Lower lobe of right lung (tissue), 2 donors: ENCODE data around the gene GALR2. TPM values are rescaled to one million over a fixed set of nuclear protein-coding genes. Genes with fewer than 3 reads are reported as not detected.

Source experiments
- ATAC-seq, 2 donors: fragments of 200-7000 bp; cut with Tn5 transposase; one replicate each; pipeline ENCODE4 v1.9.1; 2020 to 2022; ENCODE audit warnings: mild to moderate bottlenecking in 2 of 2, moderate library complexity in 2 of 2
- DNase-seq: peaks from one replicate; pipeline ENCODE4 v3.0.0-alpha.2; 2020
- H3K27ac ChIP-seq: fragments of 200-600 bp; one replicate; pipeline ENCODE4 v1.8.0; 2022
- H3K27me3 ChIP-seq: fragments of 200-600 bp; one replicate; pipeline ENCODE4 v1.8.0; 2022; ENCODE audit warnings: low read depth
- H3K36me3 ChIP-seq: fragments of 200-600 bp; one replicate; pipeline ENCODE4 v1.8.0; 2022; ENCODE audit warnings: mild to moderate bottlenecking
- H3K4me1 ChIP-seq: fragments of 200-600 bp; one replicate; pipeline ENCODE4 v1.8.0; 2022
- H3K4me3 ChIP-seq: fragments of 200-600 bp; one replicate; pipeline ENCODE4 v1.8.0; 2022; ENCODE audit warnings: mild to moderate bottlenecking
- H3K9me3 ChIP-seq: fragments of 200-600 bp; one replicate; pipeline ENCODE4 v1.8.0; 2022
- intact Hi-C: fragments of 100-400 bp; cut with DNase I; formaldehyde crosslinking; loops from one replicate; pipeline ENCODE4 v1.11.0; 2022
- total RNA-seq: library from RNA; stranded (reverse); fragmentation: NEBNext Ultra II Directional; extraction: Animal tissue kit (Norgen Biotek cat#: 25700); gene quantifications from one replicate; pipeline ENCODE4 v1.2.1, GENCODE V29; 2021
- TF ChIP-seq, protein P1 (sequence below): fragments of 200-600 bp; IDR thresholded peaks from one replicate; pipeline ENCODE4 v1.8.0; 2022; ENCODE audit warnings: antibody characterized with exemption, mild to moderate bottlenecking
- donor health status: DM: no; HTN: yes; CAD: no; lungs with severe emphysema.

The GALR2 gene
- total RNA-seq, 1 donor from 2014 or later = not detected

DNA sequence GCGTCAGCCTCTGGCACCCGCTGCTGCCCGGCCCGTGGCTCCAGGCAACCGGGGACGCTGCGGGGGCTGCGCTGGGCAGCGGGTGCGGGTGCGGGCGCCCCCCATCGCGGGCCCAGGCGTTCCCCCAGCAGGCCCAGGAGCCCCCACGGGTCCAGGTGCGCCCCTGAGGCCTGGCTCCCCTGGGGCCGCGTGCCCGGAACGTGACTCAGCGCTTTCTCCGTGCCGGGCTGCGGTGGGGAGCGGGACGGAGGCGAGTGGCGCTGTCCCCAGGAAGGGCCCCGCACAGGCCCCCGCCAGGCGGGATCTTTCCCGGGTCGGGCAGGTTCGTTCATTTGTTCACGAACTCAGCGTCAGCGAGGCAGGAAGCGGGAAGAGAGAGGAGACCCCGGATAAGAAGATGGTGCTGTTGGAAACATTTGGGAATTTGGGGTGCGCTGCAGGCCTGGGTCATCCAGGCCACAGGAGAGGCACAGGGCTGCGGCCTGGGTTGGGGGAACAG lies 47.4 kb downstream of the GALR2 start:
- ATAC-seq (peak; percentile 40 to 55), DNase-seq (no peak)
- intact Hi-C loops = loop anchor here (5.0 kb wide), 1 partner anchor 60 kb away; no protein-coding TSS in a partner anchor
- Histone ChIP-seq H3K4me3 (peak overlapping the region; percentile 48), H3K27ac (peak overlapping the region; percentile 3), H3K27me3 (no peaks in the 10 kb centered on the region), H3K9me3 (no peaks in the 10 kb centered on the region), H3K36me3 (no peaks in the 10 kb centered on the region), H3K4me1 (peaks cover 8% of the 10 kb centered on the region)
- TF ChIP-seq, protein P1, sequence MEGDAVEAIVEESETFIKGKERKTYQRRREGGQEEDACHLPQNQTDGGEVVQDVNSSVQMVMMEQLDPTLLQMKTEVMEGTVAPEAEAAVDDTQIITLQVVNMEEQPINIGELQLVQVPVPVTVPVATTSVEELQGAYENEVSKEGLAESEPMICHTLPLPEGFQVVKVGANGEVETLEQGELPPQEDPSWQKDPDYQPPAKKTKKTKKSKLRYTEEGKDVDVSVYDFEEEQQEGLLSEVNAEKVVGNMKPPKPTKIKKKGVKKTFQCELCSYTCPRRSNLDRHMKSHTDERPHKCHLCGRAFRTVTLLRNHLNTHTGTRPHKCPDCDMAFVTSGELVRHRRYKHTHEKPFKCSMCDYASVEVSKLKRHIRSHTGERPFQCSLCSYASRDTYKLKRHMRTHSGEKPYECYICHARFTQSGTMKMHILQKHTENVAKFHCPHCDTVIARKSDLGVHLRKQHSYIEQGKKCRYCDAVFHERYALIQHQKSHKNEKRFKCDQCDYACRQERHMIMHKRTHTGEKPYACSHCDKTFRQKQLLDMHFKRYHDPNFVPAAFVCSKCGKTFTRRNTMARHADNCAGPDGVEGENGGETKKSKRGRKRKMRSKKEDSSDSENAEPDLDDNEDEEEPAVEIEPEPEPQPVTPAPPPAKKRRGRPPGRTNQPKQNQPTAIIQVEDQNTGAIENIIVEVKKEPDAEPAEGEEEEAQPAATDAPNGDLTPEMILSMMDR = no peak

DNA sequence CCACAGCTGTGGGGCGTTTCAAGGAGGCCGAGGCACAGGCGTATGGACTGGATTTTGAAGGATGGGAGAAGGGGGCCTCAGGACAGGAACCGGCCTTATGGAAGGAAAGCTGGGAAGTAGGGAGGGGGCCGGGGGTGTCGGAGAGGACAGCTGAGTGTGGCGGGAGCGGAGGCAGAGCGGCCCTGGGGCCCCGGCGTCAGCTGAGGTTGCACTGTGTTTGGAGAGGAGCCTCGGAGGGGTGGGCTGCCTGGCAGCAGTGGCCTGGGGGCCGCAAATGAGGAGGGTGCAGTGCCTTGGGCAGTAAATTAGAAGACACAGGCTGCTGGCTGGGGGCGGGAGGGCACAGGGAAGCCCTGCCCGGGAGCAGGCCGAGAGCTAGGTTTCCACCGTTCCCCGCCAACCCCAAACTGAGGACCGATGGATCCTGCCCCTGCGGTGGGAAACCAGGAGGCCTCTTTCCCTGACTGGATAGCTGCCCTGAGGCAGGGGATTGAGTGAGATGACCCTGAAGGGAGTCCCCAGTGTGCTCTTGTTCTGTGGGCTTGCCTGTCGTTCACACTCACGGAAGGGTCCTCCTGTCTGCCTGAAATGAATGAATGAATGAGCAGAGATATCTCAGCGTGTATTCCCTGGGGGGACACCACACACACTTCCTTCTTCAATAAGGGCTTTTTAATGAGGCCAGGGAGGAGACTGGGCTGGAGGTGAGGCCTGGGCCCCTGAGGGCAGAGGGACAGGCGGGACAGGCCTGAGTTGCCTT lies 48.0 kb downstream of the GALR2 start:
- intact Hi-C loops = loop anchor here (5.0 kb wide), 1 partner anchor 60 kb away; no protein-coding TSS in a partner anchor
- no peaks in the 10 kb centered on the region for H3K9me3 ChIP-seq
- no peak overlapping the region for H3K27ac ChIP-seq
- no peaks in the 10 kb centered on the region for H3K27me3 ChIP-seq
- DNase-seq (peak; percentile 40), ATAC-seq (no peak)
- TF ChIP-seq, protein P1 = no peak
- H3K4me1 ChIP-seq = peaks cover 8% of the 10 kb centered on the region
- no peaks in the 10 kb centered on the region for H3K36me3 ChIP-seq
- H3K4me3 ChIP-seq = no peak overlapping the region

DNA sequence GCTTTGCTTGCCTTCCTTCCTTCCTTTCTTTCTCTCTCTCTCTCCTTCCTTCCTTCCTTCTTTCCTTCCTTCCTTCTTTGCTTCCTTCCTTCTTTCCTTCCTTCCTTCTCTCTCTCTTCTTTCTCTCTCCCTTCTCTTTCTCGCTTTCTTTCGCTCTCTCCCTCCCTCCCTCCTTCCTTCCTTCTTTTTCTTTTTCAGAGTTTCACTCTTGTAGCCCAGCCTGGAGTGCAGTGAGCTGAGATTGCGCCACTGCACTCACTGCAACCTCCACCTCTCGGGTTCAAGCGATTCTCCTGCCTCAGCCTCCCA lies 48.6 kb downstream of the GALR2 start:
- Histone ChIP-seq H3K27me3 (no peaks in the 10 kb centered on the region), H3K4me3 (no peak overlapping the region), H3K4me1 (peaks cover 8% of the 10 kb centered on the region), H3K27ac (no peak overlapping the region), H3K36me3 (no peaks in the 10 kb centered on the region), H3K9me3 (no peaks in the 10 kb centered on the region)
- intact Hi-C loops = loop anchor here (5.0 kb wide), 1 partner anchor 59 kb away; no protein-coding TSS in a partner anchor
- ATAC-seq (no peak), DNase-seq (no peak)
- TF ChIP-seq, protein P1 = no peak

DNA sequence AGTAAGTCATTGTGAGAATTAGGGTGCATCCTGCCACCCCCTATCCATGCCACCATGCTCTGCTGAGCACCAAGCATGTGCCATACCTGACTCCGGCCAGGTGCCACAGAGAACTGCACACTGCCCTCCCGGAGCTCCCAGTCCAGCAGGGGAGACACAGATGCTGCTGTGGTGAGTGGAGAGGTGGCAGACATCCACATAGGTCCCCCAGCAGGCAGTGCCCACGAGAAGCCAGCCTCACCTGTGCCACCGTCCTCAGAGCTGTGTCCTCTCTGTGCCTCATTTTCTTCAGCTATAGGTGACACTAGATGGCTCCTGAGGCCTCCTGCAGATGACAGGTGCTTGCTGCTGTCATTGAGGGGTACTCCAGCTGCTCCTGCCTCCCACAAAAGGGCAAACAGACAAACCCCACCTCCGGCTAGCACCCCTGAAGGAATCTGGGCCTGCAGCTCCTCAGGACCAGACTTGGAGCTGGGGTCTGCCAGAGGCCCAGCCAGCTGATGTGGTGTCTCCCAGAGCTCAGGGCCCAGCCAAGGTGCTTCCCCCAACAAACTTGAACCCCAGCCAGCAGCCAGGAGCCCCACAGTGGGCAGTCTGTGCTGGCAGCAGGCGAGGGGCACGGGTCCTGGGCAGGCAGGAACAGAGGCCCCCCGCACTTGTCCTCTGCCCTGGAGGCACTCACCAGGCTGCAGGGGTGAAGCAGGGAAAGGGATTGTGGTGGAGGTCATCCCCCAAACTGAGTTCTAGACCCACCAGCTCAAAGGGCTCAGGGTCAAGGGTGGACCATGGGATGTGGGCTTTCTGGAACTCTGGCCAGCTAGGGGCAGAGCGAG lies 49.4 kb downstream of the GALR2 start:
- DNase-seq (peak; percentile 20), ATAC-seq (no peak)
- Histone ChIP-seq H3K9me3 (no peaks in the 10 kb centered on the region), H3K36me3 (no peaks in the 10 kb centered on the region), H3K4me1 (peaks cover 8% of the 10 kb centered on the region), H3K27ac (no peak overlapping the region), H3K4me3 (no peak overlapping the region), H3K27me3 (no peaks in the 10 kb centered on the region)
- intact Hi-C loops = loop anchor here (5.0 kb wide), 1 partner anchor 58 kb away; no protein-coding TSS in a partner anchor
- TF ChIP-seq, protein P1 = no peak

DNA sequence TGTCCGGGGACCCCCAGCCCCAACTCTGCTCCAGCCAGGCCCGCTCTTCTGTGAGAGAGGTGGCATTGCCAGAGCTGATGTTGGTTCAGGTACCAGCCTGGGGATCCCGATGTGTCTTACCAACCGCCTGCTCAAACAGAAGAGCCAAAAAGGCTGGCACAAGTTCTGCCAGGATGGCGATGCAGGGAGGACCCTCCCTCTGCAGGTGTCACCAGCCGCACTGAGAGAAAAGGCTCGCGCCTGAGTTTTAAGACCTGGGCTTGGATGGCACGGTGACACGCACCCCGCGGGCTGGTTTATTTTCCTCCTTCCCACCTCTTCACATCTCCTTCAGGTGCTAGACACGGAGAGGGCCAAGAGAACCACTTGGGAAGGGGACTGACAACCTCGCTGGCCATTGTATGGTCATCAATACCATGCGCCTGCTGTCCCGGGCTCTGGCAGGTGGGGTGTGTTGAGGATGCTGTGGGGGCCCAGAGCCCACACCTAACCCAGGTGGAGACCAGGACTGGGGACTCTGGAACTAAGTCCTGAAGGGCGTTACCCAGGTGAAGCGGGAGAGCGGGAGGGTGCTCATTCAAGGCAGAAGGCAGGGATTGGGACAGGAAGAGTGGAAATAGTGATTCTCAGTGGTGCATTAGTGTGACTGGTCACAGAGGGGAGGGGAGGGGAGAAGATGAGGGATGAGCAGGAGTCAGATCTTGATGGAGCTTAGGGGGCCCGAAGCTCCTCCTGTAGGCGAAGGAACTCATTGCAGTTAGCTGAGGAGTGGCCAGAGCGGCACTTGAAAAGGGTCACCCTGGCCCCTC lies 50.2 kb downstream of the GALR2 start:
- H3K27ac ChIP-seq = no peak overlapping the region
- no peaks in the 10 kb centered on the region for H3K27me3 ChIP-seq
- peaks cover 8% of the 10 kb centered on the region for H3K4me1 ChIP-seq
- no peak for ATAC-seq
- H3K9me3 ChIP-seq = no peaks in the 10 kb centered on the region
- H3K4me3 ChIP-seq = no peak overlapping the region
- DNase-seq = peak; percentile 26
- intact Hi-C loops = loop anchor here (5.0 kb wide), 1 partner anchor 58 kb away; no protein-coding TSS in a partner anchor
- TF ChIP-seq, protein P1 = no peak
- H3K36me3 ChIP-seq = no peaks in the 10 kb centered on the region
